Coronary artery (tissue), 2 donors: ENCODE results near the gene KRI1.

Source experiments
- DNase-seq: peaks from one replicate; pipeline ENCODE4 v3.0.0-alpha.2; 2017; ENCODE audit warnings: low spot score
- H3K27ac ChIP-seq, 2 donors: fragments of 200-600 bp; sonication (generic); one replicate each; pipeline ENCODE4 v1.5.1; 2016 to 2019
- H3K4me3 ChIP-seq: fragments of 200-600 bp; sonication (generic); 2 replicates; pipeline ENCODE4 v1.5.1; 2016; ENCODE audit warnings: mild to moderate bottlenecking, moderate library complexity
- CTCF ChIP-seq: fragments of 200-600 bp; sonication (generic); IDR thresholded peaks from one replicate; pipeline ENCODE4 v1.5.1; 2019; ENCODE audit warnings: antibody characterized with exemption

Gene KRI1

GRCh38 chr19:10525636-10526035 is 40.2 kb downstream of the KRI1 start:
- TF ChIP-seq CTCF: no peak

GRCh38 chr19:10523135-10523636 is 42.6 kb downstream of the KRI1 start:
- no peak overlapping the region for H3K27ac ChIP-seq
- H3K4me3 ChIP-seq: no peak overlapping the region
- DNase-seq: no peak
- TF ChIP-seq CTCF: no peak

More at GRCh38 chr19:10525636-10526035, 40.2 kb downstream of the KRI1 start:
- Histone ChIP-seq H3K27ac (no peak overlapping the region), H3K4me3 (no peak overlapping the region)
- no peak for DNase-seq

GRCh38 chr19:10521461-10522171 is 44.2 kb downstream of the KRI1 start:
- H3K4me3 ChIP-seq: no peak overlapping the region
- no peak for TF ChIP-seq CTCF
- H3K27ac ChIP-seq: no peak overlapping the region
- no peak for DNase-seq

- DNase-seq: no peak
- Histone ChIP-seq H3K27ac (no peak overlapping the region), H3K4me3 (no peak overlapping the region)
- no peak for TF ChIP-seq CTCF
Measured at GRCh38 chr19:10520652-10521318, 45.0 kb downstream of the KRI1 start.

- TF ChIP-seq CTCF: no peak
- no peak for DNase-seq
- no peak overlapping the region for H3K27ac ChIP-seq
Measured at GRCh38 chr19:10519421-10519820, 46.4 kb downstream of the KRI1 start.

GRCh38 chr19:10518444-10519361 is 47.1 kb downstream of the KRI1 start:
- DNase-seq: no peak
- peak overlapping the region; percentile 64 for H3K4me3 ChIP-seq
- no peak for TF ChIP-seq CTCF
- no peak overlapping the region for H3K27ac ChIP-seq

More at GRCh38 chr19:10519421-10519820, 46.4 kb downstream of the KRI1 start:
- no peak overlapping the region for H3K4me3 ChIP-seq
